ENCODE data around the gene ATP6V0D1. TPM values are rescaled to one million over a fixed set of nuclear protein-coding genes. Genes with fewer than 3 reads are reported as not detected.

Gene ATP6V0D1
- polyA plus RNA-seq, 2 of the 4 experiments (the other 2 are of a cell fraction), result 45.7 to 103 TPM

DNA sequence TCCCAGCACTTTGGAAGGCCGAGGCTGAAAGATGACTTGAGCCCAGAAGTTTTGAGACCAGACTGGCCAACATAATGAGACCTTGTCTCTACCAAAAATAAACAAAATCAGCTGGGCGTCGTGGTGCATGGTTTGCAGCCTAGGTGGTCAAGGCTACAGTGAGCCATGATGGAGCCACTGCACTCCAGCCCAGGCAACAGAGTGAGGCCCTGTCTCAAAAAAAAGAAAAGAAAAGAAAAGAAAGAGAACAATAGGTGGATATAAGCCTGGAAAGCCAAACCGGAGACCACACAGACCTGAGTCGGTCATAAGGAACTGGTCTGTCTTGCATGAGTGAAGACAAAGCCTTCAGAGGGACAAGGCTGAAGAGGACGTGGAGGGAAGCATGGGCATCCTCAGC lies 14.4 kb downstream of the ATP6V0D1 start:
- POLR2A ChIA-PET, result no interaction called here
- ATAC-seq (no peak), DNase-seq (ENCODE audit: low read depth in 1 of 2, low spot score in 1 of 2) (no peak), FAIRE-seq (no peak)
- 86% methylated on average over 6 of the region's 6 CpGs for WGBS (ENCODE audit: missing lambda C conversion rate)
- Histone ChIP-seq H3K4me3 (no peak overlapping the region), H3K4me1 (peaks cover 13% of the 10 kb centered on the region; the same call in 2 of the 3 replicates), H3K4me2 (no peak overlapping the region), H3K27ac (no peak overlapping the region), H3K9me3 (no peaks in the 10 kb centered on the region)
- TF ChIP-seq CEBPB (IDR thresholded peaks at IDR 0.05) (no peak), EHMT2 (IDR thresholded peaks at IDR 0.05; ENCODE audit: low read depth) (no peak), RCOR1 (IDR thresholded peaks at IDR 0.05; ENCODE audit: low read depth, low read length) (no peak), BHLHE40 (IDR thresholded peaks at IDR 0.05; ENCODE audit: low read depth, low read length) (no peak), HOXA7 (CRISPR knock-in tag; IDR thresholded peaks at IDR 0.05) (no peak), ZC3H11A (IDR thresholded peaks at IDR 0.05) (no peak), MAZ (IDR thresholded peaks at IDR 0.05; ENCODE audit: borderline replicate concordance, low read depth, low read length) (no peak), CHD4 (IDR thresholded peaks at IDR 0.05; ENCODE audit: borderline replicate concordance) (no peak), RAD21 (conservative IDR thresholded peaks at IDR 0.05 in 1 of 2, IDR thresholded peaks at IDR 0.05 in 1 of 2) (no peak), POLR2AphosphoS2 (conservative IDR thresholded peaks at IDR 0.05; ENCODE audit: low read length) (no peak)
- TF ChIP-seq, protein P1, sequence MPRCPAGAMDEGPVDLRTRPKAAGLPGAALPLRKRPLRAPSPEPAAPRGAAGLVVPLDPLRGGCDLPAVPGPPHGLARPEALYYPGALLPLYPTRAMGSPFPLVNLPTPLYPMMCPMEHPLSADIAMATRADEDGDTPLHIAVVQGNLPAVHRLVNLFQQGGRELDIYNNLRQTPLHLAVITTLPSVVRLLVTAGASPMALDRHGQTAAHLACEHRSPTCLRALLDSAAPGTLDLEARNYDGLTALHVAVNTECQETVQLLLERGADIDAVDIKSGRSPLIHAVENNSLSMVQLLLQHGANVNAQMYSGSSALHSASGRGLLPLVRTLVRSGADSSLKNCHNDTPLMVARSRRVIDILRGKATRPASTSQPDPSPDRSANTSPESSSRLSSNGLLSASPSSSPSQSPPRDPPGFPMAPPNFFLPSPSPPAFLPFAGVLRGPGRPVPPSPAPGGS (IDR thresholded peaks at IDR 0.05), result no peak
- TF ChIP-seq, protein P2, sequence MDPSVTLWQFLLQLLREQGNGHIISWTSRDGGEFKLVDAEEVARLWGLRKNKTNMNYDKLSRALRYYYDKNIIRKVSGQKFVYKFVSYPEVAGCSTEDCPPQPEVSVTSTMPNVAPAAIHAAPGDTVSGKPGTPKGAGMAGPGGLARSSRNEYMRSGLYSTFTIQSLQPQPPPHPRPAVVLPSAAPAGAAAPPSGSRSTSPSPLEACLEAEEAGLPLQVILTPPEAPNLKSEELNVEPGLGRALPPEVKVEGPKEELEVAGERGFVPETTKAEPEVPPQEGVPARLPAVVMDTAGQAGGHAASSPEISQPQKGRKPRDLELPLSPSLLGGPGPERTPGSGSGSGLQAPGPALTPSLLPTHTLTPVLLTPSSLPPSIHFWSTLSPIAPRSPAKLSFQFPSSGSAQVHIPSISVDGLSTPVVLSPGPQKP (IDR thresholded peaks at IDR 0.05; ENCODE audit: low read depth, low read length), result no peak
- CTCF ChIA-PET, result interaction anchor here (0.6 to 13.1 kb wide), 26 partner anchors 9 to 449 kb away, joined by 3 to 176 read pairs (median 4); partner anchors contain the start of genes ATP6V0D1, E2F4, FHOD1 and TPPP3

DNA sequence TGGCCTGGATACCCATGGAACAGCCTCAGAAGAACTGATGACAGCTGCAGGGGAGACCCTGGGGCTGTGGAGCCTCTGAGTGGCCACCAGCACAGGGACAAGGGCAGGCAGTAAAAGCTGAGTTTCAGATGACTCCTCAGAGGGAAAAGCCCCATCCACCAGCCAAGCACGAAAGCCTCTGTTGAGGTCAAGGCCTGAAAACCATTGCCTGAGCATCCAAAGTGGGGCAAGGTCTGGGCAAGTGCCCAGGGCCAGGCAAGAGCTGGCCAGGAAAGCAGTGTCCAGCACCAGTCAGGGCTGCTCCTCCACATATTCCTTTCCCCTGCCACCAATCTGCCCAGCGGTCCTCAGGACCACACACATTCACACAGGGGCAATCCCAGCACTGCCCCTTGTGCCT lies 16.4 kb downstream of the ATP6V0D1 start:
- no peak for DNase-seq (ENCODE audit: low read depth in 1 of 2, low spot score in 1 of 2)
- no peak for TF ChIP-seq CHD2 (IDR thresholded peaks at IDR 0.05; ENCODE audit: low read length, partially characterized antibody)
- no peak for TF ChIP-seq EHMT2 (IDR thresholded peaks at IDR 0.05; ENCODE audit: low read depth)
- TF ChIP-seq FOSB (CRISPR knock-in tag; IDR thresholded peaks at IDR 0.05), result no peak
- no peak for TF ChIP-seq NPAS2 (CRISPR knock-in tag; IDR thresholded peaks at IDR 0.05; ENCODE audit: borderline replicate concordance)
- TF ChIP-seq RFX5 (IDR thresholded peaks at IDR 0.05), result no peak
- TF ChIP-seq RAD21 (conservative IDR thresholded peaks at IDR 0.05 in 1 of 2, IDR thresholded peaks at IDR 0.05 in 1 of 2), result no peak
- TF ChIP-seq, protein P3, sequence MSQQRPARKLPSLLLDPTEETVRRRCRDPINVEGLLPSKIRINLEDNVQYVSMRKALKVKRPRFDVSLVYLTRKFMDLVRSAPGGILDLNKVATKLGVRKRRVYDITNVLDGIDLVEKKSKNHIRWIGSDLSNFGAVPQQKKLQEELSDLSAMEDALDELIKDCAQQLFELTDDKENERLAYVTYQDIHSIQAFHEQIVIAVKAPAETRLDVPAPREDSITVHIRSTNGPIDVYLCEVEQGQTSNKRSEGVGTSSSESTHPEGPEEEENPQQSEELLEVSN (IDR thresholded peaks at IDR 0.05; ENCODE audit: borderline replicate concordance, low read depth), result no peak
- TF ChIP-seq HOXA7 (CRISPR knock-in tag; IDR thresholded peaks at IDR 0.05), result no peak
- TF ChIP-seq HEYL (CRISPR knock-in tag; IDR thresholded peaks at IDR 0.05), result no peak
- no peak for TF ChIP-seq ZSCAN20 (CRISPR knock-in tag; IDR thresholded peaks at IDR 0.05)
- no peak for TF ChIP-seq PHF8 (IDR thresholded peaks at IDR 0.05; ENCODE audit: borderline replicate concordance, low read depth)
- no peak for TF ChIP-seq HOXB13 (CRISPR knock-in tag; IDR thresholded peaks at IDR 0.05; ENCODE audit: low read depth)
- no peak for TF ChIP-seq ESRRA (IDR thresholded peaks at IDR 0.05; ENCODE audit: borderline replicate concordance, low read length)
- no peak for TF ChIP-seq TP53 (CRISPR knock-in tag; IDR thresholded peaks at IDR 0.05)
- TF ChIP-seq, protein P4, sequence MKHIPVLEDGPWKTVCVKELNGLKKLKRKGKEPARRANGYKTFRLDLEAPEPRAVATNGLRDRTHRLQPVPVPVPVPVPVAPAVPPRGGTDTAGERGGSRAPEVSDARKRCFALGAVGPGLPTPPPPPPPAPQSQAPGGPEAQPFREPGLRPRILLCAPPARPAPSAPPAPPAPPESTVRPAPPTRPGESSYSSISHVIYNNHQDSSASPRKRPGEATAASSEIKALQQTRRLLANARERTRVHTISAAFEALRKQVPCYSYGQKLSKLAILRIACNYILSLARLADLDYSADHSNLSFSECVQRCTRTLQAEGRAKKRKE (CRISPR knock-in tag; IDR thresholded peaks at IDR 0.05; ENCODE audit: low read depth), result no peak
- TF ChIP-seq GATA3 (IDR thresholded peaks at IDR 0.05; ENCODE audit: borderline replicate concordance), result no peak
- TF ChIP-seq, protein P2 (IDR thresholded peaks at IDR 0.05; ENCODE audit: low read depth, low read length), result no peak
- no peak for TF ChIP-seq MAZ (IDR thresholded peaks at IDR 0.05; ENCODE audit: borderline replicate concordance, low read depth, low read length)
- no peak for ATAC-seq
- no peaks in the 10 kb centered on the region for H3K9me3 ChIP-seq
- peaks cover 16% of the 10 kb centered on the region; the same call in 2 of the 3 replicates for H3K4me1 ChIP-seq
- no peak for FAIRE-seq
- 70% methylated on average over 2 of the region's 2 CpGs for WGBS (ENCODE audit: missing lambda C conversion rate)
- CTCF ChIA-PET, result interaction anchor here (0.8 to 13.1 kb wide), 10 partner anchors 11 to 204 kb away, joined by 3 to 176 read pairs (median 20); partner anchors contain the start of genes ATP6V0D1, KCTD19 and LRRC36
- POLR2A ChIA-PET, result no interaction called here
- H3K4me2 ChIP-seq, result no peak overlapping the region
- H3K27ac ChIP-seq, result no peak overlapping the region
- H3K4me3 ChIP-seq, result no peak overlapping the region
